HepG2 (cell line): ENCODE data around the gene KIAA0232. TPM values are rescaled to one million over a fixed set of nuclear protein-coding genes. Genes with fewer than 3 reads are reported as not detected.

Experiments
- HCFC1 ChIP-seq: fragments of 150-350 bp; IDR thresholded peaks from 2 replicates; pipeline ENCODE4 v1.6.1; 2014; ENCODE audit warnings: low read depth, low read length
- NFE2 ChIP-seq: sonication (generic); formaldehyde crosslinking; IDR thresholded peaks from 2 replicates; pipeline ENCODE4 v1.4.0; 2020; ENCODE audit warnings: missing genetic modification reagents
- NR0B2 ChIP-seq: sonication (generic); formaldehyde crosslinking; IDR thresholded peaks from 2 replicates; pipeline ENCODE4 v1.4.0; 2020; ENCODE audit warnings: mild to moderate bottlenecking, missing genetic modification reagents
- PATZ1 ChIP-seq: sonication (generic); formaldehyde crosslinking; IDR thresholded peaks from 2 replicates; pipeline ENCODE4 v1.4.0; 2020; ENCODE audit warnings: missing genetic modification reagents
- PRDM10 ChIP-seq: sonication (generic); formaldehyde crosslinking; IDR thresholded peaks from 2 replicates; pipeline ENCODE4 v1.4.0; 2020; ENCODE audit warnings: low read depth, missing genetic modification reagents
- PREB ChIP-seq: sonication (generic); formaldehyde crosslinking; IDR thresholded peaks from 2 replicates; pipeline ENCODE4 v1.4.0; 2020; ENCODE audit warnings: missing genetic modification reagents
- REL ChIP-seq: sonication (generic); formaldehyde crosslinking; conservative IDR thresholded peaks from 2 replicates; pipeline ENCODE4 v1.8.0; 2022; ENCODE audit warnings: mild to moderate bottlenecking, missing genetic modification reagents, moderate library complexity
- RFXAP ChIP-seq: sonication (generic); formaldehyde crosslinking; IDR thresholded peaks from 2 replicates; pipeline ENCODE4 v1.4.0; 2020; ENCODE audit warnings: missing genetic modification reagents, borderline replicate concordance
- SCMH1 ChIP-seq: sonication (generic); formaldehyde crosslinking; IDR thresholded peaks from 2 replicates; pipeline ENCODE4 v1.9.0; 2021; ENCODE audit warnings: missing genetic modification reagents, mild to moderate bottlenecking, borderline replicate concordance
- SMAD1 ChIP-seq: sonication (generic); formaldehyde crosslinking; IDR thresholded peaks from 2 replicates; pipeline ENCODE4 v1.4.0; 2020; ENCODE audit warnings: missing genetic modification reagents, low read depth, mild to moderate bottlenecking, borderline replicate concordance
- XBP1 ChIP-seq: sonication (generic); formaldehyde crosslinking; IDR thresholded peaks from 2 replicates; pipeline ENCODE4 v1.5.0; 2020; ENCODE audit warnings: missing genetic modification reagents
- YEATS2 ChIP-seq: sonication (generic); formaldehyde crosslinking; IDR thresholded peaks from 2 replicates; pipeline ENCODE4 v1.4.0; 2020; ENCODE audit warnings: missing genetic modification reagents, borderline replicate concordance
- ZNF17 ChIP-seq: sonication (generic); formaldehyde crosslinking; IDR thresholded peaks from 2 replicates; pipeline ENCODE4 v1.5.0; 2020; ENCODE audit warnings: mild to moderate bottlenecking, missing genetic modification reagents
- ZNF235 ChIP-seq: sonication (generic); formaldehyde crosslinking; IDR thresholded peaks from 2 replicates; pipeline ENCODE4 v1.8.1; 2023; ENCODE audit warnings: mild to moderate bottlenecking, missing genetic modification reagents, borderline replicate concordance
- ZNF274 ChIP-seq: sonication (generic); formaldehyde crosslinking; IDR thresholded peaks from 2 replicates; pipeline ENCODE4 v1.5.1; 2020; ENCODE audit warnings: mild to moderate bottlenecking, missing genetic modification reagents
- ZNF331 ChIP-seq: sonication (generic); formaldehyde crosslinking; IDR thresholded peaks from 2 replicates; pipeline ENCODE4 v1.4.0; 2020; ENCODE audit warnings: missing genetic modification reagents
- ZNF460 ChIP-seq: sonication (generic); formaldehyde crosslinking; IDR thresholded peaks from 2 replicates; pipeline ENCODE4 v1.5.1; 2020; ENCODE audit warnings: missing genetic modification reagents, mild to moderate bottlenecking, borderline replicate concordance
- ZNF569 ChIP-seq: sonication (generic); formaldehyde crosslinking; IDR thresholded peaks from 2 replicates; pipeline ENCODE4 v1.5.0; 2020; ENCODE audit warnings: mild to moderate bottlenecking, missing genetic modification reagents, moderate library complexity, borderline replicate concordance
- ZNF598 ChIP-seq: sonication (generic); formaldehyde crosslinking; IDR thresholded peaks from 2 replicates; pipeline ENCODE4 v1.5.1; 2020; ENCODE audit warnings: mild to moderate bottlenecking, missing genetic modification reagents, borderline replicate concordance
- ZNF670 ChIP-seq: sonication (generic); formaldehyde crosslinking; IDR thresholded peaks from 2 replicates; pipeline ENCODE4 v1.8.0; 2022; ENCODE audit warnings: mild to moderate bottlenecking, missing genetic modification reagents, borderline replicate concordance
- ZNF781 ChIP-seq: sonication (generic); formaldehyde crosslinking; IDR thresholded peaks from 2 replicates; pipeline ENCODE4 v1.5.1; 2020; ENCODE audit warnings: borderline replicate concordance, mild to moderate bottlenecking, missing genetic modification reagents; ENCODE audit errors: not compliant biosample characterization
- polyA plus RNA-seq, 8 experiments: library from polyadenylated mRNA; depleted of rRNA in 3 of 8; stranded (reverse) in 7 of 8; unstranded in 1 of 8; fragments of >200 nt; fragmentation: Illumina TruSeq in 4 of 8; extraction: Trizol in 4 of 8; gene quantifications; 2 replicates each; pipeline versions ENCODE4 v1.2.1 to v1.2.3, GENCODE V29; 2011 to 2016; ENCODE audit warnings: low read depth in 4 of 8, missing spikeins in 1 of 8, mixed read lengths in 1 of 8; ENCODE audit not compliant: insufficient read depth in 1 of 8
- total RNA-seq, 5 experiments: library from RNA; depleted of rRNA; stranded (reverse); fragments of >200 nt; fragmentation: Illumina TruSeq; extraction: Trizol; gene quantifications; 2 replicates each; pipeline ENCODE4 v1.2.3, GENCODE V29; 2016; ENCODE audit warnings: low read depth in 1 of 5

The KIAA0232 gene
- total and polyA plus RNA-seq, 2 of the 13 experiments (the other 11 are each of a cell fraction or from before 2014, with no cell fraction given): 7.8 to 17.1 TPM

GRCh38 chr4:6733358-6734164 is 49.0 kb upstream of the KIAA0232 start (continued):
- TF ChIP-seq HCFC1: no peak
- TF ChIP-seq ZNF17 (CRISPR knock-in tag): no peak
- no peak; the same call in 1 of the 2 replicates for TF ChIP-seq ZNF598 (CRISPR knock-in tag)
- no peak for TF ChIP-seq SMAD1 (CRISPR knock-in tag)
- TF ChIP-seq ZNF235 (CRISPR knock-in tag): no peak
- TF ChIP-seq ZNF274 (CRISPR knock-in tag): no peak
- peak; percentile 43; the same call in 1 of the 2 replicates for TF ChIP-seq RFXAP (CRISPR knock-in tag)
- TF ChIP-seq ZNF670 (CRISPR knock-in tag): 0 out of 2 replicates have a peak, but pooled peaks have one; percentile 63
- TF ChIP-seq ZNF460 (CRISPR knock-in tag): no peak
- no peak for TF ChIP-seq SCMH1 (CRISPR knock-in tag)
- no peak for TF ChIP-seq YEATS2
- TF ChIP-seq REL (CRISPR knock-in tag): no peak
- no peak for TF ChIP-seq NFE2 (CRISPR knock-in tag)
- TF ChIP-seq ZNF331: peak; percentile 18; the same call in 1 of the 2 replicates
- TF ChIP-seq XBP1 (CRISPR knock-in tag): no peak
- TF ChIP-seq ZNF781 (CRISPR knock-in tag): no peak
- peak; percentile 56; the same call in 1 of the 2 replicates for TF ChIP-seq PRDM10
- no peak for TF ChIP-seq ZNF569
- TF ChIP-seq PREB: no peak
- TF ChIP-seq PATZ1 (CRISPR knock-in tag): peak; percentile 72
- TF ChIP-seq NR0B2: no peak; the same call in 1 of the 2 replicates
